Measurements from ENCODE around the gene YIPF3. TPM values are rescaled to one million over a fixed set of nuclear protein-coding genes. Genes with fewer than 3 reads are reported as not detected.
"Not testable (repeated sequence)": the region's sequence is repeated elsewhere in the genome, so short reads cannot be mapped to it uniquely, and the experiment has no call there.

Gene YIPF3
- 10 to 100 TPM; 59.3 to 78.4 (median 70.0) TPM for total RNA-seq
- total RNA-seq (2013): 45.5 TPM

DNA sequence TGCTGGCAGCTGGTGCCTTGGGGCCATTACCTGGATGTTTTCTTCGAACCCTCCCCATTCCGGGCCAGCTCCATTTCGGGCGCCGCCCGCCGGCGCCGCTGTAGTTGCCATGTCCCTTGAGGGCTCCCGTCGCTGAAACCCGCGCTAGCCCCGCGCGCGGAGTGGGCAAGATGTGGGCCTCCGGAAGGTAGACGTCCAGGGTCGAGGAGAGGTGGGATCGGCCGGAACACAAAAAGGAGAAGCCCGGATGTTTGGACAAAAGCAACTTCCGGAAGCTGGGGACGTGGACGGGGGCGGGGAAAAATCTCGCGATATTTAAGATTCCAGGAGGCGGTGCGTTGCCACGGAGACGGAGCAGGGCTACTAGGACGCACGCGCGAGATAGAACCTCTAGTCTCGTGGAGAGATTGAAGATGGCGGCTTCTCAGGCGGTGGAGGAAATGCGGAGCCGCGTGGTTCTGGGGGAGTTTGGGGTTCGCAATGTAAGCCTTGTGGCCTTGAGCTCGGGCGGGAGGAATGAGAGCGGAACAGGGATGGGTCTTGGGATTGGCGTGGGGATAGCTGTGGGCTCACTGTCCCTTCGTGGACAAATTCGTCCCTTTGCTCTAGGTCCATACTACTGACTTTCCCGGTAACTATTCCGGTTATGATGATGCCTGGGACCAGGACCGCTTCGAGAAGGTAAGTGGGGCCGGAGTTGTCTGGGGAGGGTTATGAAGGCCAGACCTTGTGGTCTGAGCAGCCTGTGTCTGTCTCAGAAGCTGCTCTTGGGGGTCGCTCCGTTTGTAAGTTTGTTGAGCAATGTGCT lies at the start of gene YIPF3, which contains the start of gene POLR1C:
YIPF3 (minus strand) TSS at position 230 of the 808 bp plus-strand sequence; CDS start at position 111, 119 bp downstream.
POLR1C (plus strand) TSS at position 393 of the 808 bp plus-strand sequence; CDS start at position 414, 21 bp downstream.
- TF ChIP-seq, protein P1, sequence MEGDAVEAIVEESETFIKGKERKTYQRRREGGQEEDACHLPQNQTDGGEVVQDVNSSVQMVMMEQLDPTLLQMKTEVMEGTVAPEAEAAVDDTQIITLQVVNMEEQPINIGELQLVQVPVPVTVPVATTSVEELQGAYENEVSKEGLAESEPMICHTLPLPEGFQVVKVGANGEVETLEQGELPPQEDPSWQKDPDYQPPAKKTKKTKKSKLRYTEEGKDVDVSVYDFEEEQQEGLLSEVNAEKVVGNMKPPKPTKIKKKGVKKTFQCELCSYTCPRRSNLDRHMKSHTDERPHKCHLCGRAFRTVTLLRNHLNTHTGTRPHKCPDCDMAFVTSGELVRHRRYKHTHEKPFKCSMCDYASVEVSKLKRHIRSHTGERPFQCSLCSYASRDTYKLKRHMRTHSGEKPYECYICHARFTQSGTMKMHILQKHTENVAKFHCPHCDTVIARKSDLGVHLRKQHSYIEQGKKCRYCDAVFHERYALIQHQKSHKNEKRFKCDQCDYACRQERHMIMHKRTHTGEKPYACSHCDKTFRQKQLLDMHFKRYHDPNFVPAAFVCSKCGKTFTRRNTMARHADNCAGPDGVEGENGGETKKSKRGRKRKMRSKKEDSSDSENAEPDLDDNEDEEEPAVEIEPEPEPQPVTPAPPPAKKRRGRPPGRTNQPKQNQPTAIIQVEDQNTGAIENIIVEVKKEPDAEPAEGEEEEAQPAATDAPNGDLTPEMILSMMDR (IDR thresholded peaks at IDR 0.05): no peak
- intact Hi-C loops (cut with micrococcal nuclease): loop anchor here (1.0 to 10.0 kb wide), 4 partner anchors 40 to 152 kb away; partner anchors contain the start of genes ABCC10, POLH, TJAP1 and XPO5
- Histone ChIP-seq H3K9me3 (ENCODE audit: control insufficient read depth, insufficient read depth, low read length) (no peaks in the 10 kb centered on the region), H3K27ac (ENCODE audit: low read length) (peak within 1 kb of the TSS; percentile 62), H3K4me1 (ENCODE audit: control insufficient read depth, insufficient read depth, low read length) (peaks cover 26% of the 10 kb centered on the region), H3K27me3 (ENCODE audit: control insufficient read depth, insufficient read depth, low read length) (no peaks in the 10 kb centered on the region), H3K36me3 (ENCODE audit: control insufficient read depth, insufficient read depth, low read length) (peaks cover 56% of the 10 kb centered on the region), H3K4me3 (ENCODE audit: low read length) (peak within 1 kb of the TSS; percentile 86)
- Mint-ChIP-seq H3K27me3 (ENCODE audit: low read depth in 2 of 2) (no peaks in the 10 kb centered on the region), H3K27ac (no peak within 1 kb of the TSS), H3K36me3 (peaks cover under 1% of the 10 kb centered on the region), H3K4me3 (no peak within 1 kb of the TSS), H3K4me1 (peaks cover 1 to 14% of the 10 kb centered on the region in 2 donors), H3K9me3 (no peaks in the 10 kb centered on the region)
- ATAC-seq (peak; percentile 94 to 95 (median 95)), DNase-seq (peak; percentile 95 to 99)
- WGBS (ENCODE audit: insufficient coverage): 0% methylated on average over 57 of the region's 57 CpGs

GRCh38 chr6:43559328-43559727 lies 42.6 kb upstream of the YIPF3 start:
- Histone ChIP-seq H3K27me3 (ENCODE audit: control insufficient read depth, insufficient read depth, low read length) (no peaks in the 10 kb centered on the region), H3K27ac (ENCODE audit: low read length) (no peak overlapping the region), H3K36me3 (ENCODE audit: control insufficient read depth, insufficient read depth, low read length) (peaks cover 77% of the 10 kb centered on the region), H3K4me1 (ENCODE audit: control insufficient read depth, insufficient read depth, low read length) (no peaks in the 10 kb centered on the region), H3K4me3 (ENCODE audit: low read length) (no peak overlapping the region), H3K9me3 (ENCODE audit: control insufficient read depth, insufficient read depth, low read length) (no peaks in the 10 kb centered on the region)
- Mint-ChIP-seq H3K27me3 (ENCODE audit: low read depth in 2 of 2) (no peaks in the 10 kb centered on the region), H3K27ac (no peak overlapping the region), H3K4me1 (no peaks in the 10 kb centered on the region), H3K36me3 (peaks cover 31% of the 10 kb centered on the region), H3K4me3 (no peak overlapping the region), H3K9me3 (no peaks in the 10 kb centered on the region)
- TF ChIP-seq, protein P1 (IDR thresholded peaks at IDR 0.05): no peak
- ATAC-seq: no peak
- intact Hi-C loops (cut with micrococcal nuclease): no loop called here
- DNase-seq: no peak

- H3K4me1 ChIP-seq (ENCODE audit: control insufficient read depth, insufficient read depth, low read length); intact Hi-C loops (cut with micrococcal nuclease); ATAC-seq; H3K4me1 Mint-ChIP-seq; H3K27me3 ChIP-seq (ENCODE audit: control insufficient read depth, insufficient read depth, low read length); H3K27ac ChIP-seq (ENCODE audit: low read length); H3K9me3 Mint-ChIP-seq; H3K9me3 ChIP-seq (ENCODE audit: control insufficient read depth, insufficient read depth, low read length); H3K4me3 Mint-ChIP-seq; H3K27me3 Mint-ChIP-seq (ENCODE audit: low read depth in 2 of 2); H3K4me3 ChIP-seq (ENCODE audit: low read length); H3K27ac Mint-ChIP-seq; DNase-seq: not testable (repeated sequence)
- 100% methylated on average over 6 of the region's 7 CpGs for WGBS (ENCODE audit: insufficient coverage)
- H3K36me3 ChIP-seq (ENCODE audit: control insufficient read depth, insufficient read depth, low read length): peaks cover 75% of the 10 kb centered on the region
- peaks cover 39% of the 10 kb centered on the region for H3K36me3 Mint-ChIP-seq
Observed at GRCh38 chr6:43557620-43558019, 40.9 kb upstream of the YIPF3 start.

GRCh38 chr6:43547222-43547621 lies 30.5 kb upstream of the YIPF3 start:
- Histone ChIP-seq H3K36me3 (ENCODE audit: control insufficient read depth, insufficient read depth, low read length) (peaks cover 70% of the 10 kb centered on the region), H3K27me3 (ENCODE audit: control insufficient read depth, insufficient read depth, low read length) (no peaks in the 10 kb centered on the region), H3K9me3 (ENCODE audit: control insufficient read depth, insufficient read depth, low read length) (no peaks in the 10 kb centered on the region), H3K4me1 (ENCODE audit: control insufficient read depth, insufficient read depth, low read length) (peaks cover 14% of the 10 kb centered on the region), H3K27ac (ENCODE audit: low read length) (peak overlapping the region; percentile 42), H3K4me3 (ENCODE audit: low read length) (no peak overlapping the region)
- H3K36me3 Mint-ChIP-seq: peaks cover 36% of the 10 kb centered on the region
- intact Hi-C loops (cut with micrococcal nuclease): no loop called here
- no peaks in the 10 kb centered on the region for H3K27me3 Mint-ChIP-seq (ENCODE audit: low read depth in 2 of 2)
- 96% methylated on average over 2 of the region's 3 CpGs for WGBS (ENCODE audit: insufficient coverage)
- H3K9me3 Mint-ChIP-seq: no peaks in the 10 kb centered on the region
- ATAC-seq (no peak), DNase-seq (no peak)
- H3K4me3 Mint-ChIP-seq: no peak overlapping the region
- H3K27ac Mint-ChIP-seq: no peak overlapping the region
- TF ChIP-seq, protein P1 (IDR thresholded peaks at IDR 0.05): no peak
- peaks cover 9 to 10% of the 10 kb centered on the region in 2 donors for H3K4me1 Mint-ChIP-seq
